CD4-positive, alpha-beta T cell treated with Interleukin-6 for 4 hours (primary cell): ENCODE data around the gene CYP46A1.
A peak's percentile ranks its signal among the peaks of the same experiment; 100 is the strongest.
"Not testable (repeated sequence)": the region's sequence is repeated elsewhere in the genome, so short reads cannot be mapped to it uniquely, and the experiment has no call there.

ENCODE experiments used
- DNase-seq: peaks from one replicate; pipeline ENCODE4 v3.0.0-alpha.2; 2020; ENCODE audit warnings: mixed read lengths

The CYP46A1 gene

DNA sequence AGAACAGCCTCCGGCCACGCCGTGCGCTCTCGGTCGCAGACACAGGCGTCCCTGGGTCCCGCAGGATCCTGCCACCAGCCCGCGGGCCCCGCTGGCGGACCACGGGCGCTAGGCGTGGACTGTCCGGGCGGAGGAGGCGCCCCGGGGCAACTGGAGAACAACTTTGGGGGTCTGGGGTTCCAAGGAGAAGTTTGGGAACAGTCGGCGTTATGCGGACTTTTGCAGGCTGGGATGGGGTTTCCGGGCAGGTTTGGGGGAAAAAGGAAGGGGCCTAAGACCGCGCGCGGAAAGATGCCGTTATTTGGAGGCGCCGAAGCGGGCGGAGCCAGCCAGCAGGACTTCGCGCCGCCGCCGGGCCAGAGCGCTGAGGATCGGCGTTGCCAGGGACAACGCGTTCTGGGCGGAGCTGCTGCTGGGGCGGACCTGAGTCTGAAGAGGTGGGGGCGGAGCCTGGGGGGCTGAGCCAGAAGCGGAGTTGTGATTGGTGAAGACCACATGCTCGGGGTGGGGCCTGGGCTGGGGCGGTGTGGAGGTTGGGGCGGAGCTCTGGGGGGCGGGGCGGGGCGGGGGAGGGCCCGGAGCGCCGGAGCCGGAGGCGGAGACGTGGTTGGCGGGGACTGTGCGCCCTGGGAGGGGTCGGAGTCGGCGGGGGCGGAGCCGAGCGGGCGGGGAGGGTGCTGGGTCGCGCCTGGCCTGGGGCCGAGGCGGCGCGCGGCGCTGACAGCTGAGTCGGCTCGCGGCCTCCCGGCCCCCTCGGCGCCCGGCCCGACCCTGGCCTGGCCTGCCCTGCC lies at the start of gene CYP46A1:
Gene CYP46A1, plus strand, starts transcription at position 680 of the 791 bp plus-strand sequence. CDS start 120 bp downstream, outside the sequence.
- DNase-seq, result peak; percentile 100

GRCh38 chr14:99634443-99634842 lies 49.7 kb upstream of the CYP46A1 start:
- DNase-seq, result no peak

DNA sequence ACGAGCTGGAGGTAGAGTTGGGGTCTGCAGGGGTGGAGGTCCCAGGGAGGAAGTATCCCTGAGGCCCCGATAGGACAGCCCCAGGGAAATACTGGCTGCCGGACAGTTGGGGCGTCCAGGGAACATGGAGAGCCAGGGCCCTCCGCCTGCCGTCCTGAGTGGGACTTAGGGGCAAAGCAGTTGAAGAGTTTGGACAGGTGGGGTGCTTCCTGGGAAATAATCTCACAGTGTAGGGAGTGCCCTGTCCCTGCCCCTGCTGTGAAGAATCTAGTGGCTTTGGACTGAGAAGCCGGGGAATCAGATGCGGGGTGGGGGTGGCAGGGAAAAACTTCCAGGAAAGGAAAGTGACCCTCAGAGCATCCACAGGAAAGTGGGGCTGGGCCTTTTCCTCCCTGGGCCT lies 49.0 kb upstream of the CYP46A1 start:
- DNase-seq, result no peak

GRCh38 chr14:99636487-99636886 lies 47.6 kb upstream of the CYP46A1 start:
- DNase-seq, result no peak

DNA sequence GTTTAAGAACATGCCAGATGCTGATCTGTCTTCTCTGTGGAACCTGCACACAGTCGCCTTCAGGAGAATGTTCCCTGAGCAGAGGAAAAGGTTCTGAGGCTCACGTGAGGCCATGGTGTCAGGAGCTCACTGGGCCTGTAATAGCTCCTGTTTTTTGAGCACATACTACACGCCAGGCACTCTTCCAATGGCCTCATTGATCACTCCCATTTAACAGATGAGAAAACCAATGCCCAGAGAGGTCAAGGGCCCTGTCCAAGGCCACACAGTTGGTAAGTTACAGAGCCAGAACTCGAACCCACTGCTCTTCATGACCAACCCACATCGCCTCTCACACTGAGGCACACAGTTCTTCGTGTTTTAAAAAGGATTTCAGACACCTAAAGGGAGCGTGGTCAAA lies 46.5 kb upstream of the CYP46A1 start:
- DNase-seq, result no peak

DNA sequence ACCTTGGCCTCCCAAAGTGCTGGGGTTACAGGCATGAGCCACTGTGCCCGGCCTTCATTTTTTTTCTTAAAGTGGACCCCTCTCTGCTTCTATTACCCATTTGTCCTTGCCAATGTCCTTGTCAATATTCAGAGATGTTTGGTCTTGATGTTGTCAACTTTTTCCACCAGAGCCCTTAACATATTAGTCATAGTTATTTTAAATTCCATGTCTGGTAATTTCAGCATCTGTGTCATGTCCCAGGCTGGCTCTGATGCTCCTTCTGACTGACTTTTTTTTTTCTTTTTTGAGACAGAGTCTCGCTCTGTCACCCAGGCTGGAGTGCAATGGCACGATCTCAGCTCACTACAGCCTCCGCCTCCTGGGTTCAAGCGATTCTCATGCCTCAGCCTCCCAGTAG lies 41.3 kb upstream of the CYP46A1 start:
- not testable (repeated sequence) for DNase-seq

GRCh38 chr14:99643343-99643742 lies 40.8 kb upstream of the CYP46A1 start:
- DNase-seq, result no peak

DNA sequence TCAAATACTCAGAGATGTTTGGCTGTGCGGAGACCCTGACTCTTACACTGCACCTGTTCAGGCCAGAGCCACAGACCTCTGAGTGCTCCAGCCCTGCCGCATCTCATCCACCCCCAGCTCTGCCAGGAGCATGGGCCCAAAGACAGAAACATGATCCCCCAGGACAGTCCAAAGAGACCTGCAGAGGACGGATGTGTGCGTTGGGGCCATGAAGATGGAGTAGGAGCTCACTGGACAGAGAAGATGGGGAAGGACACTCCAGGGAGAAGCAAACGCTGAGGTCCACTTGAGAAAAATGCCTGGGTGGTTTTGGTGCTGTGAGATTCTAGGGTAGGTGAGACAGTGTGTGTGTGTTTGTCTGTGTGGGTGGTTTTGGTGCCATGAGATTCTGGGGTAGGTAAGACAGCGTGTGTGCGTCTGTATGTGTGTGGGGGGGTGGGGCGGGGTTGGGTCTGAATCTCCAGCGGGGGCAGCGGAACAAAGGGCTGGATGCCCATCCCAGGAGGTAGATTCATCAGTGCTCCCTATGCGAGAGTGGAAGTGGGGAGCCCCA lies 40.0 kb upstream of the CYP46A1 start:
- no peak for DNase-seq

DNA sequence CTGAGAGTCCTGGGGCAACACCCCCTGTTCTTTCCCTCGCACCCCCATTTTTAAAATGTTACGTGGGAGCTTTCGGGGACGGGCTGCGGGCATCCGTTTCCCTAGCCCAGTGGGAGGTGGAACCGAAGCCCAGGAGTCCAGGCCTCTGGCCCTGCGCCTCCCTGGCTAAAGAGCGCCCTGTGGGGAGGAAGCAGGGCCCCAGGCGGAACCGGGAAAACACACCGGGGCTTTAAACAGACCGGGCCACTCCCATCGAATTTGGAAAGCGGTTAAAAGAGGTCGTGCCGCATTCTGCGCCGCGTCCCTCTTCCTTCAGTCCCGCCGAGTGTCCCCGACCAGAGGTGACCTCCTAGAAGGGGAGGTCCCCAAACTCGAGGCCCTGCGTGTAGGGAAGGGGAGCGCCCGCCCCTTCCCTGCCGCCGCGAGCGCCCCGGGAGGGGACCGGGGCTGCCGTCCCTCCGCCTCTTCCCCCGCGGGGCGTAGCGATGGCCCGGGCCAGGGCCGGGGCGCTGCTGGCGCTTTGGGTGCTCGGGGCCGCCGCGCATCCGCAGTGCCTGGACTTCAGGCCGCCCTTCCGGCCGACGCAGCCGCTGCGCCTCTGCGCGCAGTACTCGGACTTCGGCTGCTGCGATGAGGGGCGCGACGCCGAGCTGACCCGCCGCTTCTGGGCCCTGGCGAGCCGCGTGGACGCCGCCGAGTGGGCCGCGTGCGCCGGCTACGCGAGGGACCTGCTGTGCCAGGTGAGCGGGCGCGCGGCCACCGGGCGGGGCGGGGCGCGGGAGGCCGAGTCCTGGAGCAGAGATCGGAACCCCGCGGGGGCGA lies 39.2 kb upstream of the CYP46A1 start, which contains the start of gene HHIPL1:
Gene HHIPL1, plus strand, starts transcription at position 407 of the 822 bp plus-strand sequence. Its CDS starts 79 bp downstream, at position 486.
- DNase-seq, result no peak

DNA sequence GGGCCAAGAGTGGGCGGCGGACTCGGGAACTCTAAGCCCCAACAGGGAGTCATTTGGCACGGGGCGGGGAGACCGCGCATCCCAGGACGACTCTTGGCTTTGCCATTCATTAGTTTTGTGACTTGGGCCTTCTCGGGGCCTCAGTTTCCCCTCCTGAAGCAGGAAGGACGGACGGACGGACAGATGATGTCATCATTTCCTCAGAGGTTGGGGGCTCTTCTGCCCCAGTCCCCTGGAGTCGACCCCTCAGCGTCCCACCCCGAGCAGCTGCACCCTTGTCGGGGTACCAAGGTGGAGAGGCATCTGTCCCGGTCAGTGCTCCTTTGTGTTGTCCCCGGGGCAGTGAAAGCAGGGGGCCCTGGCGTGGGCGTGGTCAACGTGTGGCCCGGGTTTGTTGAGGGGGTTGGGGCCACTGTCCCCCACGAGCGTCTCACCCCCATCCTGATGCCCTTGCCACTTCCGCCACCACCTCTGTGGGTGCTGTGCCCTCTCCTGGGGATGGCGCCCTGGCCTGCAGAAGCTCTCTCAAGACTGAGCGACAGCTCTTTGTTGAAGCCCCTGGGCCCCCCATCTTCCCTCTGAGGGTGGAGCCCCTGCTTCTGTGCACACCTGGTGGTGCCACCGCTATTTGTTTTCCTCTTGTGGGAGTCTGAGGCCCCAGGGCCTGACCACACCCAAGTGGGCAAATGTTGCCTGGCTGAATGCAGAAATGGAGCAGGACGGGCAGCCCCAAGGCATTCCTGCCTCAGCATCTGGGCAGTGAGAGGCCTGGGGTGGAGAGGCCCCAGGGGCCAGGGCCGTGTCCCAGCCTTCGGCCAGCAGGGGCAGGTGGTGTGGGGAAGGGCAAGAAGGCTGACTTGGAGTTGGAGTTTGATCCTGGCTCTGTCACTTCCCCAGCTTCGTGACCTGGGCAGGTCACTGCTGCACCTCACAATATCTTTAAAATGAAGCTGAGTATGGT lies 38.3 kb upstream of the CYP46A1 start:
- DNase-seq, result no peak

DNA sequence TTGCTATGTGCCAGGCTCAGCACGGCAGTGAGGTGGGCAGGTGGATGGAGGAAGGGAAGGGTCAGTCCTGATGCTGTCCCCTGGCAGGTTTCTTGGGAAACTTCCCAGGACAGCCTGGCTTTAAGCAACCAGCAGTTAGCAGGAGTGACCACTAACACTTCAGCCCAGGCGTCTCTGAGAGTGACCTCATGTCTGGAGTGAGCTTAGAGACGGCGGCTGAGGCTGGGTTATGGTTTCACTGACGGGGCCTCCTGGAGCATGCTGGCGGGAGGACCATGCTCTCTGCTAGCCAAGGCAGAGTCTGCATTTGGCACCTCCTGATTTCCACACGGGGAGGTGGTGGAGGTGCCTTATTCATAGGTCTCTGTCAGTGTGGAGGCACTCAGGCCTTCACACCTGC lies 36.7 kb upstream of the CYP46A1 start:
- no peak for DNase-seq

GRCh38 chr14:99648027-99648784 lies 35.9 kb upstream of the CYP46A1 start:
- DNase-seq, result no peak

GRCh38 chr14:99649219-99649618 lies 34.9 kb upstream of the CYP46A1 start:
- no peak for DNase-seq

DNA sequence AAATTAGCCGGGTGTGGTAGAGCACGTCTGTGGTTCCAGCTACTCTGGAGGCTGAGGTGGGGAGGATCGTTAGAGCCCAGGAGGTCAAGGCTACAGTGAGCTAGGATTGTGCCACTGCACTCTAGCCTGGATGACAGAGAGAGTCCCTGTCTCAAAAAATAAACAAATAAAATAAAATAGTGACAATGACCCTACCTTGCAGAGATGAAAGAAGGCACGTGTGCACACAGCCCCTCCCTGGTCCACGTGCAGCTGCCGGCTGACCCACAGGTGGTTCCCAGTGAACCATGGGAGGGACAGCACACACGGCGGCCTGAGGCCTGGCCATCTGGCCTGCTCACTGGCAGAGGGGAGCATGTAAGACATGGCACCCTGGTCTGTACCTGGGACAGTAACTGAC lies 34.5 kb upstream of the CYP46A1 start:
- DNase-seq, result no peak

- no peak for DNase-seq
These were observed 33.9 kb upstream of the CYP46A1 start for GRCh38 chr14:99650189-99650588.

DNA sequence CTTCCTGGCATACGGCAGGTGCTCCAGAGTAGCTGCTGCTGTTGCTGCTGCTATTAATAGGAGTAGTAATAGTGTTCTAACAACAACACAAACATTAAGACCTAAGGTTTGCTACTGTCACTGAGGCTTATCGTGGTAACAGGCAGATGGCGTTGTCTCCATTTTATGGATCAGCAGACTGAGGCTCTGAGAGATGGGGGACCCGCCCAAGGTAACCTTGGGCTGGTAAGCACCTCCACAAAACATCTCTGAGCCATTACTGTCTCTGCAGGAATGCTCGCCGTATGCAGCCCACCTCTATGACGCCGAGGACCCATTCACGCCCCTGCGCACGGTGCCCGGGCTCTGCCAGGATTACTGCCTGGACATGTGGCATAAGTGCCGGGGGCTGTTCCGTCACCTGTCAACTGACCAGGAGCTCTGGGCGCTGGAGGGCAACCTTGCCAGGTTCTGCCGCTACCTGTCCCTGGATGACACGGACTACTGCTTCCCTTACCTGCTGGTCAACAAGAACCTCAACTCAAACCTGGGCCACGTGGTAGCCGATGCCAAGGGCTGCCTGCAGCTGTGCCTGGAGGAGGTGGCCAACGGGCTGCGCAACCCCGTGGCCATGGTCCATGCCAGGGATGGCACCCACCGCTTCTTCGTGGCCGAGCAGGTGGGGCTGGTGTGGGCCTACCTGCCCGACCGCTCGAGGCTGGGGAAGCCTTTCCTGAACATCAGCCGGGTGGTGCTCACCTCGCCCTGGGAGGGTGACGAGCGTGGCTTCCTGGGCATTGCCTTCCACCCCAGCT lies 31.9 kb upstream of the CYP46A1 start:
- DNase-seq, result no peak

DNA sequence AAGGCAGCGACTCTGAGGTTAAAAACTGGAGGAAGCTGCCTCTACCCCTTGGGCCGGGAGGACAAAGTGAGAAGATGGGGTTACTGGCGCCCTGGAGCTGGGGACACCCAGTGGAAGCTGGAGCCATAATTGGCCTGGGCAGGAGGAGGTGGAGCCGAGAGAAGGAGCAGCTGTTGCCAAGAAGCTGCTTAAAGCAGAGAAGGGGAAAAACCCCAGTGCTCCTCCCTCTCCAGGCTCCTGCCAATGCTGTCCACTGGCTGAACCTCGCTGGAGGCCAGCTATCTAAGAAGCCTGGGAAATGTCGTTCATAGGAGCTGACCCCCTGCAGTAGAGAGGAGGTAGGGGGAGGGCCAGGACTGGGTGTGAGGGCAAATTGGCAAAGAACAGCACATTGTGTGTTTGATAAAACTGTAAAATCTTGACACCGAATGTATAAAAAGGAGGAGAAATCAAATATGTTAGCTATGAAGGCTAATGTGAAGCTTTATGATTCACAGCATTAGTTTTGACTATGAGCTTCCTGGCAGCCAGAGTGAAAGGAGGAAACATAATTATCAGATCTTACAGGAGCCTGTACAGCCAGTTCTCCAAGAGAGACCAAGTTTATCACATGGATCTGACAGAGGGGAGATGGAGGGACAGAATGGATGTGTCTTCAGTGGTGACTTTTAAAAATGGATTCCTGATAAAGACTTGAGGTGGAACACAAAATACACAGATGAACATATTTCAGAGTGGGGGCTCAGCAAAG lies 29.7 kb upstream of the CYP46A1 start:
- no peak for DNase-seq

DNA sequence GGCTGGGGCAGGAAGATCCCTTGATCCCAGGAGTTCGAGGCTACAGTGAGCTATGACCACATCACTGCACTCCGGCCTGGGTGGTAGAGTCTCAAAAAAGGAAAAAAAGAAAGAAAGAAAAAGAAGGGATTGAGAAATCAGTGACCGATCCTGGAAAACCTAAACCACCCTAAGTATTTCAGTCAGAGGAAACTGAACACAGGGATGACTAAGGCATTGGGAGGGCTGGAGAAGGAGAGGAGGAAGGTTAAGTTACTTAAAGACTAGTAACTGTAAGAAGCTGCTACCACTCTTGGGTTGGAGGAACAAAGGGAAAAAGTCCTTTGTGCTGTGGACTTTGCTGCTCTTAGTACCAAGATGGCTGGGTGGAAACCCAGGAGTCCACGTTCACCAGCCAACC lies 28.6 kb upstream of the CYP46A1 start:
- no peak for DNase-seq

DNA sequence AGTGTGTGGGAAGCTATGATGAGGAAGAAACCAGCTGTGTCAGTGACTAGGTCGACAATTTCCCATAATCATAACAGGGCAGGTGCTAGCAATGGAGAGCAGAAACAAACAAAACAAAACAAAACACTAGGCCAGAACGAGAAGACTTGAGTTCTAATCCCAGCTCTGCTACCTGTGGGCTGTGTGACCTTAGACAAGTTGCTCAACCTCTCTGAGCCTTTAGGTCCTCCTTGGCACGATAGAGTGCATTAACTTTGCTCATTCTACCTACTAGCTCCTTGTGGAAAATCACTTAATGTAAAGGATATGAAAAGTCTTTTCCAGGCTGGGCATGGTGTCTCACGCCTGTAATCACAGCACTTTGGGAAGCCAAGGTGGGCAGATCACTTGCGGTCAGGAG lies 27.9 kb upstream of the CYP46A1 start:
- DNase-seq, result no peak

DNA sequence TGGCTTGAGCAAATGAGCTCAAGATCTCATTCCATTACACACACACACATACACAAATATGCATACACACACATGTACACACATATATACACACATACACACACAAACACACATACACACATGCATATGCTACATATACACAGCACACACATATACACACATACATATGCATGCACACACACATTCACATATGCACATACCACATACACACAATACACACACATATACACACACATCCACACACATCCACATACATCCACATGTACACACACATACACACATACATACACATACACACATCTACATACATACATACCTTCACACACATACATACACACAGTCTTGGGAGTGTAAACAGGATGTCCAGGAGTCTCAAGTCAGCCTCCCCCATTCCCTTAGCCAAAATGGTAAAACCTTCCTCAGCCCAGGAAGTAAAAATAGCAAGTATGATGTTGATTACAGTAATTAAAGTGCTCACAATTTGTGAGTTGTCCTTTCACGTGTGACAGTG lies 26.4 kb upstream of the CYP46A1 start:
- no peak for DNase-seq
